SU-DHL-6 (cell line): ENCODE results near the gene SLC16A6.

ENCODE experiments used
- H2AFZ ChIP-seq: fragments of 200-600 bp; sonication (generic); 2 replicates; pipeline ENCODE4 v1.6.1; 2014; ENCODE audit warnings: low read depth, mild to moderate bottlenecking, moderate library complexity, mixed read lengths, antibody characterized with exemption, low read length; ENCODE audit not compliant: severe bottlenecking
- H3F3A ChIP-seq: fragments of 200-600 bp; shearing (Covaris generic); 2 replicates; pipeline ENCODE4 v1.6.0; 2016; ENCODE audit warnings: antibody characterized with exemption, mild to moderate bottlenecking; ENCODE audit not compliant: insufficient read depth
- H3K27ac ChIP-seq: fragments of 200-600 bp; sonication (generic); 2 replicates; pipeline ENCODE4 v1.5.1; 2016; ENCODE audit warnings: low read depth, mild to moderate bottlenecking, low read length, moderate library complexity, mixed read lengths
- H3K27me3 ChIP-seq: fragments of 200-600 bp; sonication (generic), shearing (Covaris generic); 2 replicates; pipeline ENCODE4 v1.6.0; 2014; ENCODE audit warnings: mild to moderate bottlenecking, low read length
- H3K36me3 ChIP-seq: fragments of 200-600 bp; sonication (generic); 2 replicates; pipeline ENCODE4 v1.6.1; 2014; ENCODE audit warnings: mild to moderate bottlenecking, low read length, mixed read lengths
- H3K4me2 ChIP-seq: fragments of 300-600, 200-600 bp; shearing (Covaris generic), sonication (generic); 2 replicates; pipeline ENCODE4 v1.6.0; 2014; ENCODE audit warnings: low read length, low read depth, mild to moderate bottlenecking; ENCODE audit not compliant: poor library complexity, severe bottlenecking
- H3K4me3 ChIP-seq: fragments of 200-600 bp; sonication (generic); 2 replicates; pipeline ENCODE4 v1.5.1; 2014; ENCODE audit warnings: antibody characterized with exemption, low read length, mild to moderate bottlenecking, mixed read lengths; ENCODE audit not compliant: insufficient read depth, poor library complexity, severe bottlenecking
- H3K79me2 ChIP-seq: fragments of 200-600 bp; sonication (generic); 2 replicates; pipeline ENCODE4 v1.6.1; 2014; ENCODE audit warnings: mild to moderate bottlenecking, low read length, moderate library complexity; ENCODE audit not compliant: insufficient read depth
- H3K9ac ChIP-seq: fragments of 200-600 bp; sonication (generic); 2 replicates; pipeline ENCODE4 v1.7.0; 2014; ENCODE audit warnings: mild to moderate bottlenecking, low read length
- H3K9me2 ChIP-seq: fragments of 200-600 bp; sonication (generic); replicated peaks from 2 replicates; pipeline ENCODE4 v1.6.1; 2014; ENCODE audit warnings: low read length; ENCODE audit not compliant: insufficient read depth
- H3K9me3 ChIP-seq: fragments of 200-600 bp; sonication (generic); 2 replicates; pipeline ENCODE4 v1.6.1; 2014; ENCODE audit warnings: low read length, mixed read lengths; ENCODE audit not compliant: insufficient read depth
- H4K20me1 ChIP-seq: fragments of 200-600 bp; sonication (generic); 2 replicates; pipeline ENCODE4 v1.6.1; 2014; ENCODE audit warnings: low read depth, mild to moderate bottlenecking, antibody characterized with exemption, low read length, moderate library complexity, mixed read lengths
- CTCF ChIP-seq: fragments of 200-600 bp; sonication (generic); IDR thresholded peaks from one replicate; pipeline ENCODE4 v1.5.1; 2017; ENCODE audit warnings: antibody characterized with exemption, mild to moderate bottlenecking, low read length, moderate library complexity; ENCODE audit not compliant: insufficient read depth, poor library complexity, severe bottlenecking
- EZH2phosphoT487 ChIP-seq: fragments of 200-600 bp; sonication (generic), shearing (Covaris generic); conservative IDR thresholded peaks from 2 replicates; pipeline ENCODE4 v1.6.1; 2018; ENCODE audit warnings: mild to moderate bottlenecking, antibody characterized with exemption, low read length, moderate library complexity, mixed read lengths

SLC16A6 gene

GRCh38 chr17:68247445-68248198 lies 43.3 kb downstream of the SLC16A6 start, which contains the start of gene AMZ2:
TSS of gene AMZ2 (plus strand) at chr17:68248043. CDS start at chr17:68250188, 2,145 bp downstream.
- Histone ChIP-seq H3F3A (peaks cover 68% of the 10 kb centered on the region), H3K9me2 (no peaks in the 10 kb centered on the region), H3K36me3 (0 out of 2 replicates have a peak, but pooled peaks cover 5% of the 10 kb centered on the region), H3K4me2 (peak within 1 kb of the TSS; percentile 92), H3K79me2 (peaks cover 43% of the 10 kb centered on the region), H4K20me1 (no peaks in the 10 kb centered on the region), H3K9ac (peak within 1 kb of the TSS; percentile 97), H2AFZ (no peak within 1 kb of the TSS), H3K4me3 (peak within 1 kb of the TSS; percentile 72), H3K27me3 (no peaks in the 10 kb centered on the region), H3K27ac (peak within 1 kb of the TSS; percentile 98), H3K9me3 (no peaks in the 10 kb centered on the region)
- TF ChIP-seq EZH2phosphoT487: no peak
- TF ChIP-seq CTCF: no peak

DNA sequence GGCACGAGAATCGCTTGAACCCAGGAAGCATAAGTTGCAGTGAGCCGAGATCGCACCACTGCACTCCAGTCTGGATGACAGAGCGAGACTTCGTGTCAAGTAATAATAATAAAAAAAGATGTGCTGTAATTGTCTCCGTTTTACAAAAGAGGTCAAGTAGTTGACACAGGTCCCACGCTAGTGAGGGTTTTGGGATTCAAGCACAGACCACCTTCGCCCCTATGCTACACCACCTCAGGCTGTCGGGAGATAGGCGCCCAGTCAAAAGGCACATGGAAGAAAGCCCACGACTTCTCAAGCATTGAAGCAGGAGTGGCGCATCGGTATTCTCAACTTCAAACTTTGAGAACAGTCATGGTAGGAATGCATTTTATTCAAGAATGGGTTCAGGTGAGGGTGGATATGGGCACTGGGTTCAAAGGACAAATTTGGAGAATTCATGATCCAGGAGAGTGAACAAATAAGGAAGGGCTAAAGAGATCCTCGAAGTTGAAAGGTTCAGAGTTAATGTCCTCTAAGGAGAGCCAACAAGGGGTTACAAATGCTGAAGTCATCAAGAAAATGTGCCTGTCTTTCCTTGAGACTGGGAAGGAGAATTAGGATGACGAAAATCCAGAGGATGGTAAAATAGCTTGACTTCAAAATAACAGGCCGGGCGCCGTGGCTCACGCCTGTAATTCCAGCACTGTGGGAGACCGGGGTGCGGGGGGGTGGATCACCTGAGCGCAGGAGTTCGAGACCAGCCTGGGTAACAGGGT lies 44.5 kb downstream of the SLC16A6 start:
- Histone ChIP-seq H3K9me3 (no peaks in the 10 kb centered on the region), H4K20me1 (no peaks in the 10 kb centered on the region), H3K9me2 (no peaks in the 10 kb centered on the region), H3K4me3 (peak overlapping the region; percentile 72), H2AFZ (no peak overlapping the region), H3K27ac (peak overlapping the region; percentile 98), H3K79me2 (peaks cover 31% of the 10 kb centered on the region; the same call in 1 of the 2 replicates), H3F3A (peaks cover 64% of the 10 kb centered on the region), H3K27me3 (no peaks in the 10 kb centered on the region), H3K4me2 (peak overlapping the region; percentile 75), H3K36me3 (no peaks in the 10 kb centered on the region), H3K9ac (peak overlapping the region; percentile 97)
- TF ChIP-seq CTCF: no peak
- TF ChIP-seq EZH2phosphoT487: no peak

DNA sequence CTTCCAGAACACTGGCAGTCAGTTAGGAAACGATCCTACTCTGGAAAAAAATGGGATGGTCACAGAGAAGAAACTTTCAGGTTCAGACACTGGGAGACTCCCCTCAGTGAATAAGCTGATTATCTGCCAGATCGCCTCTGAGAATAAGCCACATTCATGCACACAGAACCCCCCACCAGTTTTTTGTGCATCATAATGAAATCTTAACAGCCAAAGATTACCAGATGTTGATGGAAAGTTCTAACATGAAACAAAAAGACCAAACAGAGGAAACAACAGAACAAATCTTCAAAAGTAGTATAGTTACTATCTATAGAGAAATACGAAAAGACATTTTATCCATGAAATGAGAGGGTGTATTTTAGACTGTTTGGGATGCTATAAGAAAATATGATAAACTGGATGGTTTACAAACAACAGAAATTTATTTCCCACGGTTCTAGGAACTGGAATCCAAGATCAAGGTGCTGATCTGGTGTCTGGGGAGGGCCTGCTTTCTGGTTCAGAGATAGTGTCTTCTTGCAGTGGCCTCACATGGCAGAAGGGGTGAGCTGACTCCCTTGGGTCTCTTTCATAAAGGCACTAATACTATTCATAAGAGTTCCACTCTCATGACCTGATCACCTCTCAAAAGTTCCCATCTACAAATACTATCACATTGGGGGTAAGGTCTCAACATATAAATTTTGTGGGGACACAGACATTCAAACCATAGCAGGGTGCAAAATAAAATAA lies 51.1 kb downstream of the SLC16A6 start:
- H3F3A ChIP-seq: peaks cover 67% of the 10 kb centered on the region
- H3K79me2 ChIP-seq: peaks cover 15% of the 10 kb centered on the region; the same call in 1 of the 2 replicates
- no peaks in the 10 kb centered on the region for H4K20me1 ChIP-seq
- peak overlapping the region; percentile 19 for H3K4me3 ChIP-seq
- H3K36me3 ChIP-seq: no peaks in the 10 kb centered on the region
- no peak for TF ChIP-seq EZH2phosphoT487
- no peak for TF ChIP-seq CTCF
- peak overlapping the region; percentile 65 for H3K9ac ChIP-seq
- H3K9me3 ChIP-seq: no peaks in the 10 kb centered on the region
- no peaks in the 10 kb centered on the region for H3K27me3 ChIP-seq
- H3K27ac ChIP-seq: peak overlapping the region; percentile 99
- no peaks in the 10 kb centered on the region for H3K9me2 ChIP-seq
- peak overlapping the region; percentile 79 for H3K4me2 ChIP-seq
- no peak overlapping the region for H2AFZ ChIP-seq
